ENCODE results near the gene PARP11. TPM values are rescaled to one million over a fixed set of nuclear protein-coding genes. Genes with fewer than 3 reads are reported as not detected.

PARP11 gene
- total RNA-seq (2022) = 7.0 and 10.3 TPM in 2 replicates
- Bru-seq, nascent RNA = percentile 66 among the genes with signal in this experiment
- BruChase-seq, experiment 1, labeled RNA remaining after a 6-hour chase = percentile 60 among the genes with signal in this experiment
- percentile 61 among the genes with signal in this experiment for BruChase-seq, experiment 2, labeled RNA remaining after a 2-hour chase
- long read RNA-seq, full-length matches to known transcripts = 9 of 22 reads
- long read RNA-seq, partial matches to known transcripts = 3 of 22 reads
- long read RNA-seq, other reads (novel, unspliced or antisense) = 10 of 22 reads

- Mint-ChIP-seq H3K4me3 (ENCODE audit: unreplicated experiment) (peak within 1 kb of the TSS; percentile 97), H3K27me3 (ENCODE audit: insufficient read depth, unreplicated experiment) (peaks cover 9% of the 10 kb centered on the region), H3K9me3 (ENCODE audit: unreplicated experiment) (peaks cover 8% of the 10 kb centered on the region), H3K27ac (ENCODE audit: low read depth, unreplicated experiment) (peak within 1 kb of the TSS; percentile 98), H3K36me3 (ENCODE audit: insufficient read depth, unreplicated experiment) (peaks cover 13% of the 10 kb centered on the region), H3K4me1 (ENCODE audit: insufficient read depth, unreplicated experiment) (peaks cover 10% of the 10 kb centered on the region)
- ChIA-PET POLR2A (interaction anchor here (0.6 to 1.7 kb wide), 9 partner anchors 9 to 771 kb away, joined by 3 to 14 read pairs (median 3); no protein-coding TSS in a partner anchor), CTCF (interaction anchor here (1.3 to 1.4 kb wide), 2 partner anchors 13 to 404 kb away, joined by 3 to 6 read pairs; no protein-coding TSS in a partner anchor)
- TF ChIP-seq, protein P1, sequence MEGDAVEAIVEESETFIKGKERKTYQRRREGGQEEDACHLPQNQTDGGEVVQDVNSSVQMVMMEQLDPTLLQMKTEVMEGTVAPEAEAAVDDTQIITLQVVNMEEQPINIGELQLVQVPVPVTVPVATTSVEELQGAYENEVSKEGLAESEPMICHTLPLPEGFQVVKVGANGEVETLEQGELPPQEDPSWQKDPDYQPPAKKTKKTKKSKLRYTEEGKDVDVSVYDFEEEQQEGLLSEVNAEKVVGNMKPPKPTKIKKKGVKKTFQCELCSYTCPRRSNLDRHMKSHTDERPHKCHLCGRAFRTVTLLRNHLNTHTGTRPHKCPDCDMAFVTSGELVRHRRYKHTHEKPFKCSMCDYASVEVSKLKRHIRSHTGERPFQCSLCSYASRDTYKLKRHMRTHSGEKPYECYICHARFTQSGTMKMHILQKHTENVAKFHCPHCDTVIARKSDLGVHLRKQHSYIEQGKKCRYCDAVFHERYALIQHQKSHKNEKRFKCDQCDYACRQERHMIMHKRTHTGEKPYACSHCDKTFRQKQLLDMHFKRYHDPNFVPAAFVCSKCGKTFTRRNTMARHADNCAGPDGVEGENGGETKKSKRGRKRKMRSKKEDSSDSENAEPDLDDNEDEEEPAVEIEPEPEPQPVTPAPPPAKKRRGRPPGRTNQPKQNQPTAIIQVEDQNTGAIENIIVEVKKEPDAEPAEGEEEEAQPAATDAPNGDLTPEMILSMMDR (IDR thresholded peaks at IDR 0.05; ENCODE audit: unreplicated experiment) = no peak
- BruUV-seq (replicated peaks) = no TSS peak
- intact Hi-C loops (cut with micrococcal nuclease) = loop anchor here (1.0 to 5.0 kb wide), 2 partner anchors 159 to 573 kb away; no protein-coding TSS in a partner anchor
- DNase-seq (ENCODE audit: unreplicated experiment) = peak; percentile 95
Measured at GRCh38 chr12:3872800-3873636, at the start of gene PARP11. Gene PARP11 (minus strand): TSS chr12:3873399. CDS start chr12:3873229, 170 bp downstream.

DNA sequence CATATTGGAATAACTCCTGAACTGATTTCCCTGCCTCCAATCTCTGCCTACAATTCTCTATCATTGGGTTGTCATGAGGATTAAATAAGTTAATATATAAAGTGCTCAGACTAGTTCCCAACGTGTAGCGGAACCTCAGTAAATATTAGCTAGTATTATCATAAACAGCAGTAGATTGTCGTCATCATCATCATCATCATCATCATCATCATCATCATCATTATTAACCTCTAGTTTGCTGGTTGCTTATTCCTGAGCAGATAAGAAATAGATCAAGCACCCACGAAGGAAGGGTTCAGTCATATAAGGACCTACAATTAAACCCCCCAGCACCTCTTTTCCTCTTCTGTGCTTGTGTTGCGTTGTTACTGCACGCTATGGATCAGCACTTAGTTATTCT is 48.8 kb upstream of the PARP11 start:
- no TSS peak for BruUV-seq (replicated peaks)
- POLR2A ChIA-PET = no interaction called here

DNA sequence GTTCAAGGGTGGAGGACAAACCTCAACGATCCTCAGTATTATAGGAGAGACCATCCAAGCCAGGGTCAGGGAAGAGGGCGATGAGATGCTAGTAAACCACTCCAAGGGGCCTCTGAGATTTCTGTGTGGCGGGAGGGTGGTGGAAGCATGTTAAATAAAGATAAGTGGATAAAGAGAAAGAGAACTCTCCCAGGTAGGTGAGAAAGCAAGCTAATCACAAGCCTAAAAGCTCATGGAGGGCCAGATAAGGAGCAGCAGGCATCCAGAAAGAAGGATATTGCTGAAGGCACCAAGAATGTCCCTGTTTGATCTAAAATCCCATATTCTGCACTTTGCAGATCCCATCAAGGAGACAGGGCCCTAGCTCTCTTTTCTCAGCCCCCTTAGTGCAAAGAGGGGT is 48.3 kb upstream of the PARP11 start:
- H3K27me3 Mint-ChIP-seq (ENCODE audit: insufficient read depth, unreplicated experiment) = peaks cover 4% of the 10 kb centered on the region
- H3K27ac Mint-ChIP-seq (ENCODE audit: low read depth, unreplicated experiment) = no peak overlapping the region
- BruUV-seq (replicated peaks) = no TSS peak
- H3K4me3 Mint-ChIP-seq (ENCODE audit: unreplicated experiment) = no peak overlapping the region
- POLR2A ChIA-PET = no interaction called here
- TF ChIP-seq, protein P1 (IDR thresholded peaks at IDR 0.05; ENCODE audit: unreplicated experiment) = no peak
- no peaks in the 10 kb centered on the region for H3K36me3 Mint-ChIP-seq (ENCODE audit: insufficient read depth, unreplicated experiment)
- intact Hi-C loops (cut with micrococcal nuclease) = no loop called here
- CTCF ChIA-PET = interaction anchor here (1.0 kb wide), 1 partner anchor 36 kb away, joined by 3 read pairs; no protein-coding TSS in a partner anchor
- H3K4me1 Mint-ChIP-seq (ENCODE audit: insufficient read depth, unreplicated experiment) = no peaks in the 10 kb centered on the region
- H3K9me3 Mint-ChIP-seq (ENCODE audit: unreplicated experiment) = no peaks in the 10 kb centered on the region
- DNase-seq (ENCODE audit: unreplicated experiment) = no peak

More for the DNA sequence above, 48.8 kb upstream of the PARP11 start:
- Mint-ChIP-seq H3K4me1 (ENCODE audit: insufficient read depth, unreplicated experiment) (no peaks in the 10 kb centered on the region), H3K27me3 (ENCODE audit: insufficient read depth, unreplicated experiment) (no peaks in the 10 kb centered on the region), H3K9me3 (ENCODE audit: unreplicated experiment) (no peaks in the 10 kb centered on the region), H3K4me3 (ENCODE audit: unreplicated experiment) (no peak overlapping the region), H3K36me3 (ENCODE audit: insufficient read depth, unreplicated experiment) (no peaks in the 10 kb centered on the region), H3K27ac (ENCODE audit: low read depth, unreplicated experiment) (no peak overlapping the region)
- TF ChIP-seq, protein P1 (IDR thresholded peaks at IDR 0.05; ENCODE audit: unreplicated experiment) = no peak
- DNase-seq (ENCODE audit: unreplicated experiment) = no peak
- intact Hi-C loops (cut with micrococcal nuclease) = no loop called here
- CTCF ChIA-PET = interaction anchor here (1.0 kb wide), 1 partner anchor 36 kb away, joined by 3 read pairs; no protein-coding TSS in a partner anchor

DNA sequence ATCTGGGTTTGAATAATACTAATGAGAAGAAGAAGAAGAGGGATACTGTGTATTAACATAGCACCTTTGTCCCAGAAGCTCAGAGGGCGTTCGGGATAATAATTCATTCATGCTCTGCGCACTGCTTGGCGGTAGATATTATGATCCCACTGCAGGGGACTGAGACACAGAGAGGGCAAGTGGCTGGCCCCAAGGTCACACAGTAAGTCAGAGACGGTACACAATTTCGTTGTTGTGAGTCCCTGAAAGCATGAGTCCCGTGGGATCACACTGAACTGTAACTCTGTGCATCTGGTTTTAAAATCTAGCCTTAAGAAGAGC is 47.9 kb upstream of the PARP11 start:
- CTCF ChIA-PET = interaction anchor here (1.2 kb wide), 1 partner anchor 36 kb away, joined by 4 read pairs; no protein-coding TSS in a partner anchor
- no peaks in the 10 kb centered on the region for H3K36me3 Mint-ChIP-seq (ENCODE audit: insufficient read depth, unreplicated experiment)
- no peak overlapping the region for H3K4me3 Mint-ChIP-seq (ENCODE audit: unreplicated experiment)
- intact Hi-C loops (cut with micrococcal nuclease) = no loop called here
- no TSS peak for BruUV-seq (replicated peaks)
- no peak for DNase-seq (ENCODE audit: unreplicated experiment)
- no peaks in the 10 kb centered on the region for H3K4me1 Mint-ChIP-seq (ENCODE audit: insufficient read depth, unreplicated experiment)
- TF ChIP-seq, protein P1 (IDR thresholded peaks at IDR 0.05; ENCODE audit: unreplicated experiment) = no peak
- peaks cover 8% of the 10 kb centered on the region for H3K27me3 Mint-ChIP-seq (ENCODE audit: insufficient read depth, unreplicated experiment)
- no peak overlapping the region for H3K27ac Mint-ChIP-seq (ENCODE audit: low read depth, unreplicated experiment)
- POLR2A ChIA-PET = no interaction called here
- no peaks in the 10 kb centered on the region for H3K9me3 Mint-ChIP-seq (ENCODE audit: unreplicated experiment)
